Ascending aorta (tissue), 2 donors: Measurements from ENCODE around the gene GALNT18. TPM values are rescaled to one million over a fixed set of nuclear protein-coding genes. Genes with fewer than 3 reads are reported as not detected.

Experiments
- DNase-seq, 2 donors: peaks; one replicate each; pipeline ENCODE4 v3.0.0-alpha.2; 2019; ENCODE audit warnings: low spot score in 2 of 2
- H3K27ac ChIP-seq, 2 donors: fragments of 200-600 bp; sonication (generic); one replicate each; pipeline ENCODE4 v1.5.1; 2016 to 2017; ENCODE audit warnings: mild to moderate bottlenecking in 1 of 2
- H3K27me3 ChIP-seq: fragments of 200-600 bp; sonication (generic); one replicate; pipeline ENCODE4 v1.5.1; 2017
- H3K36me3 ChIP-seq, 2 donors: fragments of 200-600 bp; sonication (generic); one replicate each; pipeline ENCODE4 v1.5.1; 2016
- H3K4me1 ChIP-seq, 2 donors: fragments of 200-600 bp; sonication (generic); one replicate each; pipeline ENCODE4 v1.5.1; 2016 to 2017; ENCODE audit warnings: mild to moderate bottlenecking in 1 of 2
- H3K4me3 ChIP-seq, 2 donors: fragments of 200-600 bp; sonication (generic); one replicate each; pipeline ENCODE4 v1.5.1; 2016 to 2017; ENCODE audit warnings: mild to moderate bottlenecking in 1 of 2
- H3K9me3 ChIP-seq, 2 donors: fragments of 200-600 bp; sonication (generic); one replicate each; pipeline ENCODE4 v1.5.1; 2016
- CTCF ChIP-seq, 3 experiments: fragments of 200-600 bp in 2 of 3; fragments of 450-650 bp in 1 of 3; sonication (generic) in 2 of 3; IDR thresholded peaks; one replicate each; pipeline ENCODE4 v1.5.1; 2016 to 2019; ENCODE audit warnings: antibody characterized with exemption in 3 of 3, mild to moderate bottlenecking in 1 of 3, moderate library complexity in 1 of 3
- intact Hi-C: fragments of 100-400 bp; cut with DNase I; formaldehyde crosslinking; loops from one replicate; pipeline ENCODE4 v1.15.1; 2023
- total RNA-seq: library from RNA; depleted of rRNA; stranded (reverse); fragments of >200 nt; gene quantifications from one replicate; pipeline ENCODE4 v1.1.0, GENCODE V29; 2016

The GALNT18 gene
- total RNA-seq, 1 donor from 2014 or later = 53.5 TPM

GRCh38 chr11:11480971-11481370, 140.8 kb downstream of the GALNT18 start:
- no peak for TF ChIP-seq CTCF (IDR thresholded peaks at IDR 0.05)
- DNase-seq = no peak

GRCh38 chr11:11478687-11479086, 143.1 kb downstream of the GALNT18 start:
- no peaks in the 10 kb centered on the region for H3K4me1 ChIP-seq
- intact Hi-C loops = no loop called here
- H3K9me3 ChIP-seq = no peaks in the 10 kb centered on the region
- no peak for TF ChIP-seq CTCF (IDR thresholded peaks at IDR 0.05)
- no peak overlapping the region for H3K27ac ChIP-seq
- H3K27me3 ChIP-seq = no peaks in the 10 kb centered on the region
- no peaks in the 10 kb centered on the region for H3K36me3 ChIP-seq
- DNase-seq = no peak
- no peak overlapping the region for H3K4me3 ChIP-seq

More at GRCh38 chr11:11480971-11481370, 140.8 kb downstream of the GALNT18 start:
- no peaks in the 10 kb centered on the region for H3K27me3 ChIP-seq
- H3K9me3 ChIP-seq = no peaks in the 10 kb centered on the region
- no peak overlapping the region for H3K4me3 ChIP-seq
- H3K36me3 ChIP-seq = no peaks in the 10 kb centered on the region
- intact Hi-C loops = no loop called here
- no peak overlapping the region for H3K27ac ChIP-seq
- no peaks in the 10 kb centered on the region for H3K4me1 ChIP-seq

- no peak for DNase-seq
- intact Hi-C loops = loop anchor here (2.0 kb wide), 1 partner anchor 25 kb away; no protein-coding TSS in a partner anchor
- Histone ChIP-seq H3K36me3 (no peaks in the 10 kb centered on the region), H3K9me3 (no peaks in the 10 kb centered on the region), H3K27ac (no peak overlapping the region), H3K4me3 (no peak overlapping the region), H3K4me1 (no peaks in the 10 kb centered on the region), H3K27me3 (no peaks in the 10 kb centered on the region)
- TF ChIP-seq CTCF (IDR thresholded peaks at IDR 0.05) = no peak
These were observed 143.9 kb downstream of the GALNT18 start for GRCh38 chr11:11477695-11478420.

GRCh38 chr11:11476971-11477645, 144.7 kb downstream of the GALNT18 start:
- TF ChIP-seq CTCF (IDR thresholded peaks at IDR 0.05) = no peak
- Histone ChIP-seq H3K27me3 (no peaks in the 10 kb centered on the region), H3K27ac (peak overlapping the region in 1 of 2 donors; percentile 18), H3K4me1 (no peaks in the 10 kb centered on the region), H3K36me3 (no peaks in the 10 kb centered on the region), H3K9me3 (no peaks in the 10 kb centered on the region), H3K4me3 (no peak overlapping the region)
- no peak for DNase-seq
- intact Hi-C loops = loop anchor here (2.0 kb wide), 1 partner anchor 26 kb away; no protein-coding TSS in a partner anchor

GRCh38 chr11:11476499-11476898, 145.3 kb downstream of the GALNT18 start:
- Histone ChIP-seq H3K27me3 (no peaks in the 10 kb centered on the region), H3K4me3 (no peak overlapping the region), H3K4me1 (no peaks in the 10 kb centered on the region), H3K9me3 (no peaks in the 10 kb centered on the region), H3K36me3 (no peaks in the 10 kb centered on the region), H3K27ac (peak overlapping the region in 1 of 2 donors; percentile 18)
- TF ChIP-seq CTCF (IDR thresholded peaks at IDR 0.05) = no peak
- intact Hi-C loops = loop anchor here (2.0 kb wide), 1 partner anchor 26 kb away; no protein-coding TSS in a partner anchor
- no peak for DNase-seq
